WI38 (cell line): ENCODE results near the gene AMER2.
"Not testable (repeated sequence)": the region's sequence is repeated elsewhere in the genome, so short reads cannot be mapped to it uniquely, and the experiment has no call there.

Experiments
- H3K4me3 ChIP-seq: 2 replicates; pipeline ENCODE4 v1.5.1; 2011; ENCODE audit warnings: low read depth, mild to moderate bottlenecking, control low read depth, low read length
- CTCF ChIP-seq: IDR thresholded peaks from 2 replicates; pipeline ENCODE4 v1.5.1; 2012; ENCODE audit warnings: low read depth, mild to moderate bottlenecking, control low read depth, low read length

The AMER2 gene

DNA sequence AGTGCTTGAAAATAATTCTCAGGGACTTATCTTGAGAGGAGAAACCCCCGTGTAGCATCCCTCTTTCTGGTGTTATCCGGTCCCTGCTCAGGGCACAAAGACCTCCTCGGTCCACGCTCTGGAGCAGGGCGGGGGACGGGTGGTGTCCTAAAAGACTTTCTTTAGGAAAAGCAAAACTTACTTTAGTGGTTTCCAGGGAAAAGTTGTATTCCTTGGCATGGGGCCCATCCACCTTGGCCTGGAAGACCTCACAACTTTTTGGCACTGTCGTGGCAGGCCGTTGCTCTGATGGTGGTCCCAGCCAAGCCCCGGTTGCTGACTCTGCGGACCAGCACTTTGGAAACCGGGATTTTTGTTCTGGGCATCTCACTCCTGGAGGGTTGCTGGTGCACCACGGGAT is 2.7 kb downstream of the AMER2 start:
- TF ChIP-seq CTCF, result no peak
- no peak overlapping the region for H3K4me3 ChIP-seq

- no peak overlapping the region for H3K4me3 ChIP-seq
- TF ChIP-seq CTCF, result no peak
These were observed 3.3 kb downstream of the AMER2 start for GRCh38 chr13:25168790-25169189.

GRCh38 chr13:25167382-25168174 is 4.5 kb downstream of the AMER2 start:
- no peak overlapping the region for H3K4me3 ChIP-seq
- no peak for TF ChIP-seq CTCF

- H3K4me3 ChIP-seq, result no peak overlapping the region
- TF ChIP-seq CTCF, result no peak
These were observed 5.8 kb downstream of the AMER2 start for GRCh38 chr13:25166306-25166705.

GRCh38 chr13:25165663-25166062 is 6.4 kb downstream of the AMER2 start:
- no peak overlapping the region for H3K4me3 ChIP-seq
- TF ChIP-seq CTCF, result no peak

DNA sequence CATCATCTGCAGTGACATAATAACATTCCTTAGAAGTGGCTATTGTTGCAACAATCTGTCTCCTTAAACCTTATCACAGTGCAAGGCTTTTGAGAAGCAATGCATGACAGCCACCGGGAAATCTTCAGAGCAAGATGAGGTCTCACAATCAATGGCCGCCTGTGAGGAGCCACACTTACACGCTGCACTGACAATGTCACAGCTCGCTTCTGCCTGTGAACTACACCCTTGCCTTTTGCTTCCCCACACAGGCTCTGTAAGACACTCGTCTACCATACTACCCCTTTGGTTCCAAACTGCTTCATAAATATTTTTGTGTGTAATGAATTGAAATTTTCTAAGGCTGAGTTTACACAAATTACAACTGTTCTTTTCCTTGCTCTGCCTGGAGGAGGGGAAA is 6.9 kb downstream of the AMER2 start:
- H3K4me3 ChIP-seq, result not testable (repeated sequence)

DNA sequence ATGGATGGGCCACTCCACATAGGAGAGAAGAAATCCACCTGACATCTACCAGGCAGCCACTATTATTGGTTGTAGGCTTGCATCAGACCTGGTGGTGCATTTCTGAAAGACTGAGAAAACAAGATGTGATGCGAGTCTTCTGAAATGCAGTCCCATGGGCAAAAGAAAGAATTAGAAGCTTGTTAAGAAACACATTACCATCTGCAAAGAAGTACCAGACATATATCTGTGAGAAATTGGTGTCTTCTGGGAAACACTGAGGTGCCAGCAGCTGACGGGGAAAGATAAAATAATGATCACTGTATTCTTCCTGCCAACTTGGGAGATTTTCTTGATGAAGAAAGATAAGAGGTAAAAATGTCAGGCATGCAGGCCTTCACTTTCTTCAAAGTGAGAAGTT is 14.4 kb downstream of the AMER2 start:
- no peak overlapping the region for H3K4me3 ChIP-seq
- no peak for TF ChIP-seq CTCF

GRCh38 chr13:25153736-25154135 is 18.4 kb downstream of the AMER2 start:
- no peak for TF ChIP-seq CTCF
- H3K4me3 ChIP-seq, result no peak overlapping the region
